Aorta (tissue), 5 donors: Measurements from ENCODE around the gene USP49. TPM values are rescaled to one million over a fixed set of nuclear protein-coding genes. Genes with fewer than 3 reads are reported as not detected.

Experiments
- ATAC-seq: fragments of 200-7000 bp; cut with Tn5 transposase; one replicate; pipeline ENCODE4 v1.9.1; 2022; ENCODE audit warnings: moderate library complexity; ENCODE audit not compliant: low FRiP score
- DNase-seq, 2 donors: peaks; one replicate each; pipeline ENCODE4 v3.0.0-alpha.2; 2020
- H3K27ac ChIP-seq, 2 donors: one replicate each; pipeline ENCODE4 v1.5.1; 2013; ENCODE audit warnings: low read length in 2 of 2, mild to moderate bottlenecking in 2 of 2, moderate library complexity in 2 of 2, control low read depth in 1 of 2, inconsistent platforms in 1 of 2, low read depth in 1 of 2
- H3K27me3 ChIP-seq, 2 donors: one replicate each; pipeline ENCODE4 v1.6.1; 2013; ENCODE audit warnings: control low read depth in 1 of 2, low read length in 1 of 2, mild to moderate bottlenecking in 1 of 2, moderate library complexity in 1 of 2; ENCODE audit not compliant: insufficient read depth in 2 of 2, control insufficient read depth in 1 of 2
- H3K36me3 ChIP-seq, 2 donors: one replicate each; pipeline ENCODE4 v1.6.1; 2013; ENCODE audit warnings: control low read depth in 1 of 2, low read length in 1 of 2, mild to moderate bottlenecking in 1 of 2; ENCODE audit not compliant: insufficient read depth in 2 of 2, control insufficient read depth in 1 of 2
- H3K4me1 ChIP-seq, 2 donors: one replicate each; pipeline ENCODE4 v1.6.1; 2013; ENCODE audit warnings: low read length in 2 of 2, control low read depth in 1 of 2, mild to moderate bottlenecking in 1 of 2, moderate library complexity in 1 of 2; ENCODE audit not compliant: insufficient read depth in 2 of 2, control insufficient read depth in 1 of 2
- H3K4me3 ChIP-seq, 2 donors: one replicate each; pipeline ENCODE4 v1.5.1; 2013; ENCODE audit warnings: low read length in 2 of 2, control low read depth in 1 of 2, mild to moderate bottlenecking in 1 of 2
- H3K9me3 ChIP-seq: one replicate; pipeline ENCODE4 v1.6.1; 2013; ENCODE audit warnings: mild to moderate bottlenecking, low read length; ENCODE audit not compliant: control insufficient read depth
- WGBS, 2 donors: extraction: QIAGEN DNeasy Blood & Tissue Kit; methylation state at CpG; one replicate each; pipeline ENCODE4 v1.1.7; 2013; 5-methylcytosine and 5-hydroxymethylcytosine counted together
- intact Hi-C, 2 donors: fragments of 100-400 bp; cut with DNase I; formaldehyde crosslinking; loops; one replicate each; pipeline versions ENCODE4 v1.14.2 to v1.15.0; 2022
- polyA plus RNA-seq, 2 donors: library from polyadenylated mRNA; stranded (reverse); fragments of 200-250 nt; gene quantifications; one replicate each; pipeline ENCODE4 v1.2.3, GENCODE V29; 2013
- total RNA-seq, 2 donors: library from RNA; stranded (reverse); fragmentation: NEBNext Ultra II Directional; extraction: Animal tissue kit (Norgen Biotek cat#: 25700); gene quantifications; one replicate each; pipeline ENCODE4 v1.2.1, GENCODE V29; 2021
- donor health status: healthy with polysubstance abuse.
- donor health status: Bipolar disorder and iron deficiency.
- donor health status: DM: no; HTN: no; CAD: no.
- donor health status: DM: no; HTN: no; CAD: no.
- donor health status: DM: yes; HTN: yes; CAD: no.

Gene USP49
- total and polyA plus RNA-seq, 4 donors = 1.3 to 5.3 (median 1.9) TPM

- no peak overlapping the region for H3K27ac ChIP-seq
- ATAC-seq = no peak
- H3K36me3 ChIP-seq = peaks cover 0 to 3% of the 10 kb centered on the region in 2 donors
- no peak overlapping the region for H3K4me3 ChIP-seq
- no peaks in the 10 kb centered on the region for H3K9me3 ChIP-seq
- no peaks in the 10 kb centered on the region for H3K27me3 ChIP-seq
- WGBS, 2 donors = 77 to 80% methylated on average over 7 of the region's 7 CpGs
- DNase-seq = no peak
- intact Hi-C loops = loop anchor here in 1 of 2 donors (5.0 kb wide), 1 partner anchor 108 kb away; no protein-coding TSS in a partner anchor
- H3K4me1 ChIP-seq = no peaks in the 10 kb centered on the region
These were observed 39.4 kb upstream of the USP49 start for GRCh38 chr6:41934278-41935192.

- WGBS, 2 donors = 87 to 88% methylated on average over 15 of the region's 15 CpGs
- ATAC-seq = no peak
- Histone ChIP-seq H3K9me3 (no peaks in the 10 kb centered on the region), H3K4me3 (no peak overlapping the region), H3K36me3 (peaks cover 0 to 4% of the 10 kb centered on the region in 2 donors), H3K27ac (no peak overlapping the region), H3K27me3 (no peaks in the 10 kb centered on the region), H3K4me1 (no peaks in the 10 kb centered on the region)
- intact Hi-C loops = no loop called here
- DNase-seq = no peak
These were observed 37.2 kb upstream of the USP49 start for GRCh38 chr6:41932378-41932777.

GRCh38 chr6:41931792-41932191 lies 36.6 kb upstream of the USP49 start:
- Histone ChIP-seq H3K9me3 (no peaks in the 10 kb centered on the region), H3K4me1 (no peaks in the 10 kb centered on the region), H3K4me3 (no peak overlapping the region), H3K27ac (no peak overlapping the region), H3K36me3 (peaks cover 0 to 7% of the 10 kb centered on the region in 2 donors), H3K27me3 (no peaks in the 10 kb centered on the region)
- WGBS, 2 donors = 52 to 61% methylated on average over 2 of the region's 2 CpGs
- ATAC-seq (no peak), DNase-seq (no peak)
- intact Hi-C loops = no loop called here

DNA sequence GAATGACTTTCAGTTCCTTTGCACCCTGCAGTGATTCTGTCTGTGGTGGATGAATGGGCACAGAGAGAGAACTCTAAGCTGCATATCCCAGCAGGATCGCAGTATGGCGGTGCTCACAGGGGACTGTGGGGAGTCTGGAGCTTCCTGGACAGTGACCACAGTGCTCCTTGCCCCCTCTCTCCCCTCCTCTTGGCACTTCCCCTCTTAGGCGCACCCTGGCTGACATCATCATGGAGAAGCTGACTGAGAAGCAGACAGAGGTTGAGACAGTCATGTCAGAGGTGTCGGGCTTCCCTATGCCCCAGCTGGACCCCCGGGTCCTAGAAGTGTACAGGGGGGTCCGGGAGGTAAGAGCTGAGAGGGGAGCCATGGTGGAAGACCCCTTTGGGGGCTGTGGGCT lies 34.7 kb upstream of the USP49 start:
- ATAC-seq = no peak
- Histone ChIP-seq H3K36me3 (peaks cover 0 to 7% of the 10 kb centered on the region in 2 donors), H3K4me3 (no peak overlapping the region), H3K27me3 (no peaks in the 10 kb centered on the region), H3K27ac (no peak overlapping the region), H3K9me3 (no peaks in the 10 kb centered on the region), H3K4me1 (no peaks in the 10 kb centered on the region)
- intact Hi-C loops = loop anchor here in 1 of 2 donors (10.0 kb wide), 1 partner anchor 285 kb away; the partner anchor contains the start of gene MRPS10
- no peak for DNase-seq
- WGBS, 2 donors = 87 to 89% methylated on average over 6 of the region's 6 CpGs

GRCh38 chr6:41927253-41927652 lies 32.1 kb upstream of the USP49 start:
- ATAC-seq (no peak), DNase-seq (no peak)
- Histone ChIP-seq H3K4me3 (no peak overlapping the region), H3K9me3 (no peaks in the 10 kb centered on the region), H3K4me1 (peaks cover 0 to 3% of the 10 kb centered on the region in 2 donors), H3K27me3 (no peaks in the 10 kb centered on the region), H3K36me3 (peaks cover 0 to 7% of the 10 kb centered on the region in 2 donors), H3K27ac (no peak overlapping the region)
- 76 to 88% methylated on average over 6 of the region's 6 CpGs for WGBS, 2 donors
- intact Hi-C loops = loop anchor here in 1 of 2 donors (10.0 kb wide), 1 partner anchor 288 kb away; the partner anchor contains the start of gene MRPS10

GRCh38 chr6:41922154-41922553 lies 27.0 kb upstream of the USP49 start:
- Histone ChIP-seq H3K4me3 (peak overlapping the region; percentile 52 to 90), H3K9me3 (no peaks in the 10 kb centered on the region), H3K4me1 (peaks cover 0 to 7% of the 10 kb centered on the region in 2 donors), H3K27me3 (no peaks in the 10 kb centered on the region), H3K27ac (no peak overlapping the region), H3K36me3 (peaks cover 0 to under 1% of the 10 kb centered on the region in 2 donors)
- ATAC-seq (no peak), DNase-seq (no peak)
- intact Hi-C loops = loop anchor here in 1 of 2 donors (10.0 kb wide), 1 partner anchor 293 kb away; the partner anchor contains the start of gene MRPS10
- WGBS, 2 donors = 8 to 9% methylated on average over 7 of the region's 7 CpGs

GRCh38 chr6:41921712-41921998 lies 26.5 kb upstream of the USP49 start:
- no peaks in the 10 kb centered on the region for H3K36me3 ChIP-seq
- no peaks in the 10 kb centered on the region for H3K27me3 ChIP-seq
- 0 to 1% methylated on average over 20 of the region's 20 CpGs for WGBS, 2 donors
- no peak for ATAC-seq
- peaks cover 0 to 7% of the 10 kb centered on the region in 2 donors for H3K4me1 ChIP-seq
- no peak for DNase-seq
- H3K4me3 ChIP-seq = peak overlapping the region; percentile 52 to 90
- H3K27ac ChIP-seq = no peak overlapping the region
- no peaks in the 10 kb centered on the region for H3K9me3 ChIP-seq
- intact Hi-C loops = loop anchor here (1.0 to 10.0 kb wide), 3 partner anchors 18 to 293 kb away; partner anchors contain the start of genes TOMM6 (in 2 of the 2) and MRPS10 (in 1 of the 2)

GRCh38 chr6:41920921-41921711 lies 25.9 kb upstream of the USP49 start, which contains the start of the genes BYSL and MED20:
BYSL (plus strand) TSS chr6:41921499; CDS start chr6:41921563, 64 bp downstream.
MED20 (minus strand) TSS chr6:41921139; CDS start chr6:41921018, 121 bp downstream.
- intact Hi-C loops = loop anchor here (1.0 to 10.0 kb wide), 3 partner anchors 18 to 294 kb away; partner anchors contain the start of genes TOMM6 (in 2 of the 2) and MRPS10 (in 1 of the 2)
- Histone ChIP-seq H3K4me3 (peak within 1 kb of the TSS; percentile 52 to 90), H3K27ac (peak within 1 kb of the TSS; percentile 17 to 89), H3K36me3 (no peaks in the 10 kb centered on the region), H3K9me3 (no peaks in the 10 kb centered on the region), H3K27me3 (no peaks in the 10 kb centered on the region), H3K4me1 (peaks cover 0 to 7% of the 10 kb centered on the region in 2 donors)
- WGBS, 2 donors = 0% methylated on average over 55 of the region's 55 CpGs
- DNase-seq = peak; percentile 96 to 97
- ATAC-seq = peak; percentile 98
